ENCODE data around the gene ZRANB3. TPM values are rescaled to one million over a fixed set of nuclear protein-coding genes. Genes with fewer than 3 reads are reported as not detected.

ZRANB3 gene
- total RNA-seq, 1 donor from 2014 or later = 7.0 TPM

DNA sequence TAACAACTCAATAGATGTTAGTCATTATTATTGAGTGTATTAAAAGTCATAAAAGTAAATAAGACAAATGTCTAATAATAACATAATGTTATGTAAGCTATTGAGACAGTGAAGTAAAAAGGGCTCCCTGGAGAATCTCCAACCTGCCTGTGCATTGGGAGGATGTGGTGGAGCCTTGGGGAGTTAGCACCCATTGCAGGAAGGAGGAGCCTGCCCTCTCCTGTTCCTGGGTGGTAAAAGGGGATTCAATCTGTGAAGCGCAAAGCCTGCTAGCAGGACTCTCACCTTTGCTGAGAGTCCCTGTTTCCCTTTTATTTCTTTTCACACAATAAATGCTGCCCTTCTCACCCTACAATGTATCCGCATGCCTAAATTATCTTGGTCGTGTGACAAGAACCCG is 272.8 kb downstream of the ZRANB3 start:
- Mint-ChIP-seq H3K9me3 (ENCODE audit: low read depth) (peaks cover 7% of the 10 kb centered on the region), H3K4me3 (ENCODE audit: unreplicated experiment) (no peak overlapping the region), H3K27ac (ENCODE audit: unreplicated experiment) (no peak overlapping the region), H3K27me3 (ENCODE audit: low read depth) (no peaks in the 10 kb centered on the region), H3K4me1 (ENCODE audit: low read depth) (no peaks in the 10 kb centered on the region), H3K36me3 (ENCODE audit: low read depth) (peaks cover 2% of the 10 kb centered on the region)
- no peak for DNase-seq (ENCODE audit: low spot score)
- no peak for TF ChIP-seq CTCF (IDR thresholded peaks at IDR 0.05)

- H3K4me3 Mint-ChIP-seq (ENCODE audit: unreplicated experiment) = no peak overlapping the region
- no peak for TF ChIP-seq CTCF (IDR thresholded peaks at IDR 0.05)
- H3K9me3 Mint-ChIP-seq (ENCODE audit: low read depth) = peaks cover 7% of the 10 kb centered on the region
- H3K27me3 Mint-ChIP-seq (ENCODE audit: low read depth) = no peaks in the 10 kb centered on the region
- no peak for DNase-seq (ENCODE audit: low spot score)
- H3K4me1 Mint-ChIP-seq (ENCODE audit: low read depth) = no peaks in the 10 kb centered on the region
- no peak overlapping the region for H3K27ac Mint-ChIP-seq (ENCODE audit: unreplicated experiment)
- H3K36me3 Mint-ChIP-seq (ENCODE audit: low read depth) = peaks cover 2% of the 10 kb centered on the region
Observed at GRCh38 chr2:135257383-135258090, 273.5 kb downstream of the ZRANB3 start.

DNA sequence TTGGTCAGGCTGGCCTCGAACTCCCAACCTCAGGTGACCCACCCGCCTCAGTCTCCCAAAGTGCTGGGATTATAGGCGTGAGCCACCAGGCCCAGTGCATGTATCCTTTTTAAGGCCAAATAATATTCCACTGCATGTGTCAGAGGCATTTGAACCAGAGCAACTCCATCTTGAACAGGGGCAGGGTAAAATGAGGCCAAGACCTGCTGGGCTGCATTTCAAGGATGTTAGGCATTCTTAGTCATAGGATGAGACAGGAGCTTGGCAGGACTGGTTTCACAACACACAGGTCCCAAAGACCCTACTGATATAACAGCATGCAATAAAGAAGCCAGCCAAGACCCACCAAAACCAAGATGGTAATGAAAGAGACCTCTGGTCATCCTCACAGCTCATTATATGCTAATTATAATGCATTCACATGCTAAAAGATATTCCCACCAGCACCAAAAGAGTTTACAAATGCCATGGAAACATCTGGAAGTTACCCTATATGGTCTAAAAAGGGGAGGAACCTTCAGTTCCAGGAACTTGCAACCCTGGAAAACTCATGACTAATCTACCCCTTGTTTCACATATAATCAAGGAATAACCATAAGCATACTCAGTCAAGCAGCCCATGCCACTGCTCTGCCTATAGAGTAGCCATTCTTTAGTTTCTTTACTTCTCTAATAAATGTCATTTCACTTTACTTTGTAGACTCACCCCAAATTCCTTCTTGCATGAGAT is 274.3 kb downstream of the ZRANB3 start:
- DNase-seq (ENCODE audit: low spot score) = no peak
- H3K27ac Mint-ChIP-seq (ENCODE audit: unreplicated experiment) = no peak overlapping the region
- H3K27me3 Mint-ChIP-seq (ENCODE audit: low read depth) = no peaks in the 10 kb centered on the region
- TF ChIP-seq CTCF (IDR thresholded peaks at IDR 0.05) = no peak
- H3K9me3 Mint-ChIP-seq (ENCODE audit: low read depth) = peaks cover 7% of the 10 kb centered on the region
- peaks cover 4% of the 10 kb centered on the region for H3K36me3 Mint-ChIP-seq (ENCODE audit: low read depth)
- no peak overlapping the region for H3K4me3 Mint-ChIP-seq (ENCODE audit: unreplicated experiment)
- H3K4me1 Mint-ChIP-seq (ENCODE audit: low read depth) = no peaks in the 10 kb centered on the region

- Mint-ChIP-seq H3K4me3 (ENCODE audit: unreplicated experiment) (no peak overlapping the region), H3K27me3 (ENCODE audit: low read depth) (no peaks in the 10 kb centered on the region), H3K27ac (ENCODE audit: unreplicated experiment) (no peak overlapping the region), H3K4me1 (ENCODE audit: low read depth) (no peaks in the 10 kb centered on the region), H3K36me3 (ENCODE audit: low read depth) (peaks cover 8% of the 10 kb centered on the region), H3K9me3 (ENCODE audit: low read depth) (peaks cover 13% of the 10 kb centered on the region)
- no peak for TF ChIP-seq CTCF (IDR thresholded peaks at IDR 0.05)
- no peak for DNase-seq (ENCODE audit: low spot score)
Observed at GRCh38 chr2:135255208-135255607, 275.8 kb downstream of the ZRANB3 start.

- H3K27me3 Mint-ChIP-seq (ENCODE audit: low read depth) = no peaks in the 10 kb centered on the region
- H3K9me3 Mint-ChIP-seq (ENCODE audit: low read depth) = peaks cover 26% of the 10 kb centered on the region
- peaks cover 14% of the 10 kb centered on the region for H3K36me3 Mint-ChIP-seq (ENCODE audit: low read depth)
- no peak for DNase-seq (ENCODE audit: low spot score)
- H3K4me1 Mint-ChIP-seq (ENCODE audit: low read depth) = no peaks in the 10 kb centered on the region
- no peak for TF ChIP-seq CTCF (IDR thresholded peaks at IDR 0.05)
- no peak overlapping the region for H3K4me3 Mint-ChIP-seq (ENCODE audit: unreplicated experiment)
- H3K27ac Mint-ChIP-seq (ENCODE audit: unreplicated experiment) = no peak overlapping the region
Observed at GRCh38 chr2:135252805-135253458, 278.1 kb downstream of the ZRANB3 start.

All from chondrocyte (in vitro differentiated cells).